DMS153 treated with DMSO at 0.1 percent for 48 hours (cell line): ENCODE measurements around the gene ZC3HAV1.
A peak's percentile ranks its signal among the peaks of the same experiment; 100 is the strongest.
"Not testable (repeated sequence)": the region's sequence is repeated elsewhere in the genome, so short reads cannot be mapped to it uniquely, and the experiment has no call there.

Experiments used
- DNase-seq: peaks from one replicate; lab custom pipeline; 2025; ENCODE audit not compliant: unreplicated experiment; lab: John Stamatoyannopoulos, UW

The ZC3HAV1 gene

DNA sequence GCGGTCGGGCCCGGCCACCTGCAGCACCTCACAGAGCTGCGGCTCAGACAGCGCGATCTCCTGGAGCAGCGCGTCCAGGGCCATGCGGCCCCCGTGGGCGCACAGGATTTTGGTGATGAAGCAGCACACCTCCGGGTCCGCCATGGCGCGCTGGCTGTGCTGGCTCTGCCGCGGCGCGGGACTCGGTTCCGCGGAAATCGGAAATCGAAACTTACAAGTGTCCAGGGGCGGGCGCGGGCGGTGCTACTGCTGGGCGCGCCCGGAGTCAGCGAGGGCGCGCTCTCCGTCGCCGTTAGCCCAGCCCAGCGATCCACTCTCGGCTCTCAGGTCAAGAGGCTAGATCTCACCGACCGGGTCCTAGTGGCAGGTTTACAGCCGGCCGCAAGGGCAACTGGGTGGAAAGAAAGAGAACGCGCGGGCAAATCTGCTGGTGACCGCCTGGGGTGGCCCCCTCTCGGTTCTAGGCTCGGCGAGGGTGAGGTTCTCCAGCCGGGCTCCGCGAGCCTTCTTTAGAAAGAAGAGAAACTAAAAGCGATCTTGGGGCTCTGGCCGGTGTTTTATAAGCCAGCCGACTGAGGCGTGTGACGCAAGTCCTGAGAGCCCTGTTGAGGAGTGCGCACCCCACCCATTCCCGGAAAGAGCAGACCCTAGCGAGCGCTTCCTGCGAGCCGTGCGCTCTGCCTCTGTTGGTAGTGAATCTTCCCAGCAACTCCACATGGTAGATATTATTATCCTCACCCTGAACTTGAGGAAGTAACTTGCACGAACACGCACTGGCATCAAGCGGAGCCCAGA, at the start of gene ZC3HAV1:
ZC3HAV1 (minus strand) TSS at position 533 of the 795 bp plus-strand sequence; CDS start at position 144, 389 bp downstream.
- DNase-seq, result peak; percentile 80

DNA sequence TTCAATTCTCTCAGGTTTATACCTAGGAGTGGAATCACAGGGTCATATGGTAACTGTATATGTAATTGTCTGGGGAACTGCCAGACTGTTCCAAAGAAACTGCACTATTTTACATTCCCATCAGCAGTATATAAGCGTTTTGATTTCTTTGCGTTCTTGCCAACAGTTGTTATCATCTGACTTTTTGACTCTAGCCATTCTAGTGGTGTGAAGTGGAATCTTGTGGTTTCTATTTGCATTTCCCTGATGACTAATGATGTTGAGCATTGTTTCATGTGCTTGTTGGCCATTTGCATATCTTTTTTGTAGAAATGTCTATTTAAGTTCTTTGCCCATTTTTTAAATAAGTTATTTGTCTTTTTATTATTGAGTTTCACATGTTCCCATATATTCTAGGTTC, 44.3 kb upstream of the ZC3HAV1 start:
- DNase-seq, result no peak

DNA sequence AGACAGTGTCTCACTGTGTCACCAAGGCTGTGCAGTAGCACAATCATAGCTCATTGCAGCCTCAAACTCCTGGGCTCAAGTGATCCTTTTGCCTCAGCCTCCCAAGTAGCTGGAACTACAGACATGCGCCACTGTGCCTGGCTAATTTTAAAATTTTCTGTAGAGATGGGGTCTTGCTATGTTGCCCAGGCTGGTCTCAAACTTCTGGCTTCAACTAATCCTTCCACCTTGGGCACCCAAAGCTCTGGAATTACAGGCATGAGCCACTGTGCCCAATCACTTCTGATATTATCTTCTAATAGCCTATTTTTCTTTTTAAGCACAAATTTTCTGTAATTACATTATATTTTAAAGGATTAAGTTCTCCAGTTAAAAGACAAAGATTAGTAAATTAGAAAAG, 42.6 kb upstream of the ZC3HAV1 start:
- no peak for DNase-seq

DNA sequence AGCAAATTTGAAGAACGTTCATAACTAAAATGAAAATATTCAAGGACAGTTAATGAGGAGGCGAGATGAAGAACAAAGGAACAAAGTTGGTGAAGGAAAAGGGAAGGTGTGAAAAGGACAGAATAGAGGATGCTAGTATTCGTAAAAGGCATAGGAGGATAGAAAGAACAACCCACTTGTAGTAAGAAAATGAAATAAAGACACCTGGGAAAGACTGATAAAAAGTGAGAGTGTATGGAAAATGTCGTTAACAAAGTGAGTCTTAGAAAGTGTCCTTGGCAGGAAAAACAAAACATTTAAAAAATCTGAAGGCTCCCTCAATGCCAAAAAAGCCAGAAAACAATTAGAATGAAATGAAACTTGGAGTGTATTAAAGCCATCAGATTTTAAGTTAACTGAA, 29.6 kb upstream of the ZC3HAV1 start:
- DNase-seq, result no peak

DNA sequence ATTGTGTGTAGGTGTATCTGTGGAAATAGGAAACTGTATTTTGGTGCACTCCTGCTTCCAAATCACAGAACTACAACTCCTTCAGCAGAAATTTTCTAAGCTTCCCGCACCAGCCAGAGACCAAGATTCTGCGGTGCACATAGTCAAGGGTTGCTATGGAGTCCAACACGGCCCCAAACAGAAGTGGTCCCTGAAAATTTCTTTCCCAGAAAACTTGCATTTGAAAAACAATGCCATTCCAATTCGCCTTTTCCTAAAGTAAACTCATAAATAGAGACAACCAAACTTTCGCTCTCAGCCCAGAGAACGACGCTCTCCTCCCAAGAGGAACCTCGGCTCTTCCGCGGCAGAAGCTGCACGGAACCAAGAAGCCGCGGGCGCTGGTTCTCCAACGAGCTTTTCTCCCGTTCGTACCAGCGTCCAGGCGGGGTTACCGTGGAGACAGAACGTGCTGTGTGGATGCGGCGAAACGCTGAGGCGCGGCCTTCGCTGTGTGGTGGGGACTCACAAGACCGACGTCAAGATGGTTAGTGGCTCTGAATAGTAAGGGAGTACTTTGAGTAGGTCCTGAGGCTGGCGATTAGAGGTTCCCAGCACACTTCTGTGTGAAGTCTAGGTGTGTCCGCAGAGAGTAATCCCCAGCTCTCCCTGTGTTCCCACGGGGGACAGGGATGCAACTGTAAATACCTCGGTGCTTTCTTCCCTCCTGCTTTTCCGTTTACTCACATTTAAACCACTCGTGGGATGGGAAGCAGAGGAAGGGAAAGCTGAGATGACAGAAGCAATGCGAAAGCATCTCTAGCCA, 24.0 kb upstream of the ZC3HAV1 start:
- DNase-seq, result peak; percentile 68

DNA sequence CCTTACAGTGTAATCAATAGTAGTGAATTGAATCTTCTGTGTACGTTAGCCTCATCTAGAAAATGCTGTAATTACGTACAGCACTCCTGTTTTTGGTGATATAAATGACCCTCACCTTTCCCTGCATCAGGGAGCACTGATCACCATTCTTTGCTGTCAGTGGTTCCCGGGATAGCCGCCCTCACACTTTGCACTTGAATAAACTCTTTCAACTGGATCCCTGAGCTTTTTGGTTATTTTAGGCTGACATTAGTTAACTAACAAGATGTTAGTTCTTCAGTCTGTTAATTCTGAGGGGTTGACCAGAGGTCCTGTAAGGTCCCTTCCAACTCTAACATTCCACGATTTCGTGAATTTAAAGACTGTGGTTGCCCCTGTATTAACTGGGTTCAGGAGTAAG, 23.4 kb upstream of the ZC3HAV1 start:
- DNase-seq, result no peak

DNA sequence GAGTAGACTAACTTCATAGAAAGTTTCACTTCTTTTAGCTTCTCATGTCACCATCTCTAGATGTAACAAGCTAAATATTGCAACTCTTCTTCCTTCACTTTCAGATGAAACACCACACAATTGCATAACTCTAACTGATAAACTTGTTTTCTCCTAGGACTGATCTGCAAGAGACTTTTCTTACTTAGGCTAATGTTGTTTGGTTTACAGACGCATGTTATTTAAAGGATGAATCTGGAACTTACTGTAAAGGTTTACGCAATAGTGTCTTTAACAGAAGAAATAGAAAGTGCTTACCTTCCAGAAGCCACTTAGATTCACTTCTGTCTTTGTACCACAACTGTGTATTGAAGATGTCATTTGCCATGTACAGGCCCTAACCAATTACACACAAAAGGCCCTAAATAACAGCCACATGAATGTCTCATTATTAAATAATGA, 22.1 kb upstream of the ZC3HAV1 start:
- DNase-seq, result no peak

DNA sequence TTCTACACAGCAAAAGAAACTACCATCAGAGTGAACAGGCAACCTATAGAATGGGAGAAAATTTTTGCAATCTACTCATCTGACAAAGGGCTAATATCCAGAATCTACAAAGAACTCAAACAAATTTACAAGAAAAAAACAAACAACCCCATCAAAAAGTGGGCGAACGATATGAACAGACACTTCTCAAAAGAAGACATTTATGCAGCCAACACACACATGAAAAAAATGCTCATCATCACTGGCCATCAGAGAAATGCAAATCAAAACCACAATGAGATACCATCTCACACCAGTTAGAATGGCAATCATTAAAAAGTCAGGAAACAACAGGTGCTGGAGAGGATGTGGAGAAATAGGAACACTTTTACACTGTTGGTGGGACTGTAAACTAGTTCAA, 20.3 kb upstream of the ZC3HAV1 start:
- not testable (repeated sequence) for DNase-seq

DNA sequence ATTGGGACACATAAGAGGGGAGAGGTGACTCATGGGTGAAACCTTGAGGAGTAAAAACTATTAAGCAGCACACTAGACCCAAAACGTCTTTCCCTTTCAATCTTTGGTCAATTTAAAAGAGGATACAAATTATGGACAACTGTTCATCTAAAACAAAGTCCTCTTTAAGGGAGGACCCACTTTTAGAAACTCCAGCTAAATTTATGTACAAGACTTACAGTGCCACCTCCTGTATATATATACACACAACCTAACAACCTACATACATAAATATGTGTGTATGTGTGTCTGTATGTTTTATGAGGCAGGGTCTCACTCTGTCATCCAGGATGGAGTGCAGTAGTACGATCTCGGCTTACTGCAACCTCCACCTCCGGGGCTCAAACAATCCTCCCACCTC, 18.1 kb upstream of the ZC3HAV1 start:
- no peak for DNase-seq

DNA sequence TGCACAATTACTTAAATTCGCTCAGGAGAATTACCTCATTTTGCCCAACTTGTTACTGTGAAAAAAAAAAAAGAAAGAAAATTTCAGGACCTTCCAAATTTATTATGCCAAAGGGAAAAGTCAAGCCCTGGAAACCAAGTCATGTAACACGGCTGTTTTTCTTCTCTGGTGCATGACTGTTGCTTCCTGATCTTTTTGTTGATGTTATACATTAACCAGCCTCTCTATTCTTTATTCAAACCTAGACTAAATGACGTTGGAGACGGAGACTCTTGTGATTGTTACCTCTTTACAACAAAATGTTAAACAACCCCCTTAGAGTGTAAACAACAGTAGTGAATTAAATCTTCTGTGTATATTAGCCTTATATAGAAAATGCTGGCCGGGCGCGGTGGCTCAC, 16.1 kb upstream of the ZC3HAV1 start:
- DNase-seq, result no peak

DNA sequence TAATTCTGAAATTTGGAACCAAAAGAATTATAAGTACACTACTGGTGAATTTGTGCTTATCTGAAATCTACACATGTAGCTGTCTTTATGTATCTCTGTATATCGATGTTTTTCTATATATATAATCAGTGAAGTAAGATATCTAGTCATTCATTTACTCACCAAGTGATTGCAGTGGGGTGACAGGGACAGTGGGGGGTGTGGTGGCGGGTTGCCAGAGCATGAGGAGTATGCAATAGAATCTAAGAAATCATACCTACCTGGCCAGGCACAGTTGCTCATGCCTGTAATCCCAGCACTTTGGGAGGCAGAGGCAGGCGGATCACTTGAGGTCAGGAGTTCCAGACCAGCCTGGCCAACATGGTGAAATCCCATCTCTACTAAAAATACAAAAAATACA, 15.5 kb upstream of the ZC3HAV1 start:
- DNase-seq, result not testable (repeated sequence)

DNA sequence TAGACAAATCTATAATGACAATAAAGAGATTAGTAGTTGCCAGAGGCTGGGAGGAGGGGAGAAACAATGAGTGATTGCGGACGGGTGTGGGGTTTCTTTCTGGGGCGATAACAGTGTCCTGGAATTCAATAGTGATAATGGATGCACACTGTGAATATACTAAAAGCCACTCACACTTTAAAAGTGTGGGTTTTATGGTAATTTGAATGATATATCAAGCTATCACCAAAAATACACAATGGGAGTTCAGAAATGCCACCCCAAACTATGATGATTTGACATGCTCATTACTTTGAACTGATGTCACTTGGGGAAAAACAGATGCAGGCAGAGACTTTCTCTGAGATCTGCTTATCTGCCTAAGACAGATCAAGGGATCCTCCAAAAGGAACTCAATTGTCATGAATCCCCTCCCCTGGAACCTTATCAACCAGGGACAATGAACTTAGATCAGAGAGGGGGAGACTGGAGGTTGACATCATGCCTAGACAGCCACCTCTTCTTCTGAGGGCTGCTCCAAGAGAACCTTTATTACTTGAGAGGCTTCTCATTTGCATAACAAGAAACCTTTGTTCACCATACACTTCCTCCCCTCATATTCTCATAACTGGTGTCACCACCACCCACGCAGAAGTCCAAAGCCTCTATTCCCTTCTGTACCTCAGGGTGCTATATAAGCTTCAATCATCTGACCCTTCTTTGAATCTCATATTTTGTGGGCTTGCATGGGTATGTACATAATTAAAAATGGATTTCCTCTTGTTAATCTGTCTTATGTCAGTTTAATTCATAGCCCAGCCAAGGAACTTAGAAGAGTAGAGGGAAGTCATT, 14.8 kb upstream of the ZC3HAV1 start:
- no peak for DNase-seq

DNA sequence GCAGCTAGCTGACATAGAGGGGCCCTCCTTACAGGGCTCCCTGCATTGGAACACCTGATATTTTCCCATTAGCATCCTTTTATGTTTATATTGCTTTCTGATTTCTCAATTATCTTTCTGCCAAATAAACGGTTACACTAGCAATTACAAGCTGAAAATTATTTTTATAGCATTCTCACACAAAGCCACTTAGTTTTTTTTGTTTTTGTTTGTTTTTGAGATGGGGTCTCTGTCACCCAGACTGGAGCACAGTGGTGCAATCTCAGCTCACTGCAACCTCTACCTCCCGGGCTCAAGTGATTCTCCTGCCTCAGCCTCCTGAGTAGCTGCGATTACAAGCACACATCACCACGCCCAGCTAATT, 9.9 kb upstream of the ZC3HAV1 start:
- DNase-seq, result no peak

DNA sequence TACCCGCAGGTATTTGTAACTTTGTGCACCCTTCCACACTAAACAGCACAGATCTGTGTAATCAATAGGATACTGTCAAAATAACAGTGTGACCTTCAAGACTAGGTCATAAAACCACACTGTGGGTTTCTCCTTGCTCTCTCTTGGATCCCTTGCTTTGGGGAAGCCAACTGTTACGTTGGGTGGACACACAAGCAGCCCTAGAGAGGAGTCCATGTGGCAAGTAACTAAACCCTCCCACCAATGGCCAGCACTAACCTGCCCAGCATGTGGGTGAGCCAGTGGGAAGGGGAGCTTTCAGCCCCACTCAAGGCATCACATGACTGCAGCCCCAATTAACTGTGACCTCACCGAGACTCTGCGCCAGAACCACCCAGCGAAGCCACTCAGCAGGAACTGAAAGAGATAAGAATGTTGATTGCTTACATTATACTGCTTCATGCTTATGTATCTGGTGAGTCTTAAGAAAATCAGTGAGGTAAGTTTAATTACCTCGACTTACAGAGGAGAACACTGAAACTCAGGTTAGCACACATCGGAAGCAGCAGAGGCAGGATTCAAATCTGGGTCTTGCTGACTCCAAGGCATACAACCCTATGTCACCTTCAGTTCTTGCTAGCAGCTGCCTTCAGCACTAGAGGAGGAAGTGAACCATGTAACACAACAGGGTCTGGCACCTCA, 9.4 kb upstream of the ZC3HAV1 start:
- DNase-seq, result no peak

DNA sequence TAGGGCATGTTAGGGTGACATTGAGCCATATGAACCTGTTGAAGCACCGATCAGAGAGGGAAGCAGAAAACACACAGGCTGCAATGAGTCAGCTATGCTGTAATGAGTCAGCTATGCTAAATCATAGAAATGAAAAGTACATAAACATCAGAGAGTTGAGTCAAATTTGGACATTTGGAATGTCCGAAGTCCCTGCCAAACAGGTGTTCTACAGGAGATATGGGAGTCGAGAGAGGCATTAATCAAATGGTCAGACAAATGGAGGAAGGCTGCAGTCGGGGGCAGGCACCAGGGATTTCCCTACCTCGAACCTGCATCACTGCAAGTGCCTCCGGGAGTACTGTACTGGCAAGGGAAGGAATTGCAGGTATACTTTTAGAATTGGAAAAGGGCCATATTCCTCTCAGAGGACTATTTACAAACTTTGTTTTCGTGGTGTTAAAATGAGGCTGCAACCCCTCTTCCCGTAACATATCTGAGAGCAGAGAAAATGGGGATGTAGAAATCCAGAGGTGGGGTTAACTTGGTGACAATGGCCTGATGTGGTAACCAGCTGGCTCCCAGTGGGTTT, 8.8 kb upstream of the ZC3HAV1 start:
- no peak for DNase-seq

DNA sequence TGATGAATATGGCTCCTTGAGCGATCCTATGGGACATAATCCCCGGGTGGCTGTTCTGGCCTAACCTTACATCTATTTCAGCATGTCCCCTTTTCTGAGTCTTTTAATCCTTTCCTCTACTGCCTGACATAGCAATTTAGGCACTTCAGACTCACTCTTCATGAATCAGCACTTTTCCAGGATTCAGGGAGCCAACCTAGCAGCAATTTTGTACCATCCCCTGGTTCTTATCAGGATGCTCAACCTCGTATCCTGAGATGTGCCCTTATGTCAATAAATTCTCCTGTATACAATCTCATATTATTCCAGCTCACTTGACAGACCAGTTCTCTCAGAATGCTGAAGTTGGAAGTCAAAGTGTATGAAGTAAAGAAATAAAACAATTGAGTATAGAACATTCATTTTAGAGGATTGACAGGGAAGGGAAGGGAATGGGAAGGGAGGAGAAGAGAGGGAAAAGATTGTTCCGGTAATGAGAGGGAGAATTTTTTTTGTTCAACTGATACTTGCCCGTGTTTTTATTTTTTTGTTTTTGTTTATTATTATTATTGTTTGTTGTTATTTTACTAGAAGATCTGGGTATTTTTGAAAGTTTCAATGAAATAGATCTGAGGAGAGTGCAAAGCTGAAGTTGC, 8.2 kb upstream of the ZC3HAV1 start:
- DNase-seq, result no peak

DNA sequence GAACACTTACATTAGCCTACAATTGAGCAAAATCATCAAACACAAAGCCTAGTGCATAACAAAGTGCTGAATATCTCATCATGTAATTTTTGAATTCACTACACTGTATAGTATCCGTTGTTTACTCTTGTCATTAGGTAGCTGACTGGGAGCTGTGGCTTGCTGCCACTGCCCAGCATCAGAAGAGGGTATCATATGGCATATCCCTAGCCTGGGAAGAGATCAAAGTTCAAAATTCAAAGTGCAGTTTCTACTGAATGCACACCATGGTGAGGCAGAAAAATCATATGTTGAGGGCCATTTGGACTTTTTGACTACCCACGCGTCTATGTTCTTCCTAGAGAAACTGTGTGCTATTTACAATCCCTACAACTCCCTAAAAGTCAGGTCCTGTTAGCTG, 7.5 kb upstream of the ZC3HAV1 start:
- DNase-seq, result peak; percentile 13

DNA sequence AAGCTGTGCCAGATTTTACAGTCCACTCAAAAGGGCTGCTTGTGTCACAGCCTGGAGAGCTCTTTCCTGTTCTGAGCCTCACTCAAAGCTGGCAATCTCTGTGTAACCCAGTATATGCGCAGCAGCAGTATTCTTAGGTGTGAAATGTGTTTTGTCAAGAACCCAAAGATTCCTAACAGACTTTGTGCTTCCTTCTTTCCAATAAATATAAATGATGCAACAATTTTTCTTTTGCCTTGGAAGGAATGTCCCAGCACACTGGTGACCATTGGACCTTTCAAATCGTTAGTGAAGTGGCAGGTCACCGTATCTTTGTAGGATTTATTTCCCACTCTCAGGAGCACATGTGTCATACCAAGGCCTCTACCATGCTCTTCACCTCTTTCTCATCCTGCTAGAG, 5.6 kb upstream of the ZC3HAV1 start:
- no peak for DNase-seq

DNA sequence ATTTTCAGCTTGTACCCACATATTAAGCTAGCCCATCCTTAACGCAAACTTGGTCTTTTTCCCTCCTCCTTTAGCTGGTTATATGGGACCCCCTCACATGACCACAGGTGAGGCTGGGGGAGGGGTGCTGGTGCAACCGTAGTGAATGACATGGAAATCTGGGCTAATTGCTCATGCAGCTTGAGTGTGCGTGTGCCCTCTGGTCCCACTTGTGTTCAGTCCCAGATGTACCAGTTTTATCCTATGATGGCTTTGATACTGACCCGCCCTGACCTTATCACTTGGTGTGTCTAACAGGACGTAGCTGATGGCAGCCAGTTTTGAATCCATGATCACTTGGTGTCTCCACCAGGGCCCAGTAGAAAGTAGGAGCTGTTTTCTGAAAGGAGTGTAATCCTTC, 5.1 kb upstream of the ZC3HAV1 start:
- DNase-seq, result no peak

DNA sequence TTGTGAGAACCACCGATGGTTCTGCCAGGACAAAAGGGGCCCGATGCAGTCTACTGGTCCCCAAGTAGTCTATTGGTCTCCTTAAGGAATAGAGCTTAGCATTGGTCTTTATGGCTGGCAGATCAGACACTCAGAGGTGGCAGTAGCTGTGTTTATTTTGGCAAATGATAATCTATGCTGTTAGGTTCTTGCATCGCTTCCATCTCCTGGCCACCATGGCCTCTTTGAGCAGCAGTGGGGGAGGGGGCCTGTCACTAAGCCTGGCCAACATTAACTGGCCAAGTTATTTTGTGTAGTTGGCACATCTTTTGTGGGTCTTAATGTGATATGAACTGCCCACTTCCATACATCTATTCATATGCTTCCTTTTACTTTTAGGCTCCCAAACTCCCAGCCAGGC, 4.5 kb upstream of the ZC3HAV1 start:
- no peak for DNase-seq
